GM20431 (cell line): ENCODE data around the gene LTBP4.
"Not testable (repeated sequence)": the region's sequence is repeated elsewhere in the genome, so short reads cannot be mapped to it uniquely, and the experiment has no call there.

Experiments used
- in situ Hi-C: fragments of 300-500 bp; cut with MseI, MboI; formaldehyde crosslinking; loops from one replicate; pipeline ENCODE4 v1.15.0; 2020; ENCODE audit warnings: low sequenced_read_pairs; ENCODE audit not compliant: unreplicated experiment

Gene LTBP4

GRCh38 chr19:40650749-40651305, 49.7 kb downstream of the LTBP4 start:
- in situ Hi-C loops: no loop called here

GRCh38 chr19:40652303-40652702, 51.1 kb downstream of the LTBP4 start:
- in situ Hi-C loops: not testable (repeated sequence)

- in situ Hi-C loops: not testable (repeated sequence)
These were observed 54.5 kb downstream of the LTBP4 start for GRCh38 chr19:40655684-40656083.

GRCh38 chr19:40658031-40658430, 56.9 kb downstream of the LTBP4 start:
- in situ Hi-C loops: no loop called here

GRCh38 chr19:40659116-40659515, 57.9 kb downstream of the LTBP4 start:
- in situ Hi-C loops: no loop called here

GRCh38 chr19:40659566-40659965, 58.4 kb downstream of the LTBP4 start:
- in situ Hi-C loops: no loop called here

GRCh38 chr19:40661616-40662015, 60.4 kb downstream of the LTBP4 start:
- in situ Hi-C loops: loop anchor here (5.0 kb wide), 1 partner anchor 156 kb away; no protein-coding TSS in a partner anchor

GRCh38 chr19:40662925-40663694, 61.9 kb downstream of the LTBP4 start:
- in situ Hi-C loops: loop anchor here (5.0 kb wide), 1 partner anchor 154 kb away; no protein-coding TSS in a partner anchor

GRCh38 chr19:40663695-40664692, 62.8 kb downstream of the LTBP4 start:
- in situ Hi-C loops: loop anchor here (5.0 kb wide), 1 partner anchor 153 kb away; no protein-coding TSS in a partner anchor

GRCh38 chr19:40666803-40667438, 65.8 kb downstream of the LTBP4 start:
- in situ Hi-C loops: no loop called here

GRCh38 chr19:40667602-40668001, 66.4 kb downstream of the LTBP4 start:
- in situ Hi-C loops: no loop called here

- in situ Hi-C loops: no loop called here
These were observed 67.9 kb downstream of the LTBP4 start for GRCh38 chr19:40668991-40669614.

- in situ Hi-C loops: no loop called here
These were observed 70.2 kb downstream of the LTBP4 start for GRCh38 chr19:40671404-40671803.

GRCh38 chr19:40672038-40672437, 70.9 kb downstream of the LTBP4 start:
- in situ Hi-C loops: no loop called here

- in situ Hi-C loops: no loop called here
These were observed 71.6 kb downstream of the LTBP4 start for GRCh38 chr19:40672573-40673299.

GRCh38 chr19:40673397-40673796, 72.2 kb downstream of the LTBP4 start:
- in situ Hi-C loops: no loop called here

GRCh38 chr19:40674291-40674690, 73.1 kb downstream of the LTBP4 start:
- in situ Hi-C loops: no loop called here

- in situ Hi-C loops: no loop called here
These were observed 76.0 kb downstream of the LTBP4 start for GRCh38 chr19:40677156-40677555.
